NCI-H446 treated with DMSO at 0.1 percent for 48 hours (cell line): ENCODE results near the gene KRT81.
"Not testable (repeated sequence)": the region's sequence is repeated elsewhere in the genome, so short reads cannot be mapped to it uniquely, and the experiment has no call there.

ENCODE experiments used
- DNase-seq: peaks from one replicate; lab custom pipeline; 2025; lab: John Stamatoyannopoulos, UW

The KRT81 gene

DNA sequence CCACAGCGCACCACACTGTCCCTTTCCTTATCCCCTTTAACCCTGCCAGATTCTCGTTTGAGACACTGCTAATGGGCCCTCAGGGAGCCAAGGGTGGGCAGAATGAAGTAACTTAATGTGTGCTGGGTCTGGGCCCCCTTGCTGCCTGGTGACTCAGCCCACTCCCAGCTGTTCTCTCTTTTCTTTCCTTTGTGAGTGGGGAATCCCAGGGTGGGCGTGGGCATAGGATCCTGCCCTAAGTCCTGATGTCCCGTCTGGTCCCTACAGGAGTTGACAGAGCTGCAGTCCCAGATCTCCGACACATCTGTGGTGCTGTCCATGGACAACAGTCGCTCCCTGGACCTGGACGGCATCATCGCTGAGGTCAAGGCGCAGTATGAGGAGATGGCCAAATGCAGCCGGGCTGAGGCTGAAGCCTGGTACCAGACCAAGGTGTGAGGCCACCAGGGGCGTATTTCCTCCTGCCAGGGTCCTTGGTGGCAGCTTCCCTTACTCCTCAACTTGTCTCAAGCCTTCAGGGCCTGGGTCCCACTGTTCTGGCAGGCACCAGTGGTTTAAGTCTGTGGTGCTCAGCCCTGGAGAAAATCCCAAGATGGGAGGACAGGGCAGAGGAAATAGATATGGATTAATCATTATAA is 50.0 kb downstream of the KRT81 start:
- DNase-seq, result no peak

GRCh38 chr12:52240247-52240646 is 51.1 kb downstream of the KRT81 start:
- DNase-seq, result not testable (repeated sequence)

GRCh38 chr12:52239767-52240166 is 51.6 kb downstream of the KRT81 start:
- no peak for DNase-seq

DNA sequence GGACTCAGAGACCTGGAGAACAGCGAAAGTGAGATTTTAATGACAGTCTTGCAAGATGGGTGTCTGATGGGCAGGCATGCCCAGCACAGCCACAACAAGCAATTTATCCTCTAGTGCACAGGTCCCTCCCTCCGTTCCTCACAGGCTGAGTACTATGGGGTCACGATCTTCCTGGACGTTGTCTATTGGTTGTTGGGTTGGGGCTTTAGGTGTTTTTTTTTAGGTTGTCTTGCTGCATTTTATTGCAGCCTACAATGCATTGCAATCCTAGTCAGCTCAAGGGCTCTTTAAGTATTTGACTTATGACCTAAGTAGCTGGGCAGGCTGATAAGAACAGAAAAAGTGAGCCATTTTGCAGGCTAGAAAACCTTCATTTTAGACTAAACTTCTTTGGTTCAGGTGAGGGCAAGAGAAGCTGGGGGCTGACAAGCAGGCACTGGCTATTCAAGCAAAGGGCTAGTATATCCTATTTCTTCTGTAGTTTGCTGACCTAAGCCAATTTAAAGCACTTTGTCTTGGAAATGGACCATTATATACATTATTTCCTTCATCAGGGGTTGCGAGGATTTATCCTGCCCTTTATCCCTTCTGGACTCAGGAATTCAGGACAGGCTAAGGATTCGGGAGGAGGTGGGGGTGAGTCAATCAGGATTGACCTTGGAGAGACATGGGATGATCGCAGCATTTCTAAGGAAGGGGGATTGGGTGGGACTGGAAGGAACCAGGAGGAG is 52.3 kb downstream of the KRT81 start:
- DNase-seq, result no peak

DNA sequence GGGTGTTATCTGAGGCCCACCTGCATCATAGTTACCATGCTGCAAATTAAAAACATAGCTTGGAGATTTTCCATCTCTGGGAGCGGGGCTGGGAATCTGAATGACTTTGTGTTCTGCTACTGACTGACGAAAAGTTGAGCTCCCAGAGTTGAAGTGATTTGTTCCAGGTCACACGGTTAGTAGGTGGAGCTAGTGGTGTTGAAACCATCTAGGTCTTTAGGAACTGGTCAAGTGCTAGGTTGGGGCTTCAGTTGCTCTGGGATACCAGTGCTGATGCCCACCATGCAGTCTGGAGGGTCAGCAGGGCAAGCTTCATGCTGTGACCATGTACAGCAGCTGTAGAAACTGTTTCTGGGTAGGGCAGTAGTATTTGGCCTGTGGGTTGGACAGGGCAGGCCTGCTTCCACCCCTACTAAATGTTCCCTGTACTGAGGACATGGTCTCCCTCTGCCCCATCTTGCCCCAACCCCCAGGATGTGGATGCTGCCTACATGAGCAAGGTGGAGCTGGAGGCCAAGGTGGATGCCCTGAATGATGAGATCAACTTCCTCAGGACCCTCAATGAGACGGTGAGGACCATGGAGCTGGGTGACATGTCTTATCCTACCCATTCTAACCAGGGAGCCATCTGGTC is 53.0 kb downstream of the KRT81 start:
- no peak for DNase-seq

DNA sequence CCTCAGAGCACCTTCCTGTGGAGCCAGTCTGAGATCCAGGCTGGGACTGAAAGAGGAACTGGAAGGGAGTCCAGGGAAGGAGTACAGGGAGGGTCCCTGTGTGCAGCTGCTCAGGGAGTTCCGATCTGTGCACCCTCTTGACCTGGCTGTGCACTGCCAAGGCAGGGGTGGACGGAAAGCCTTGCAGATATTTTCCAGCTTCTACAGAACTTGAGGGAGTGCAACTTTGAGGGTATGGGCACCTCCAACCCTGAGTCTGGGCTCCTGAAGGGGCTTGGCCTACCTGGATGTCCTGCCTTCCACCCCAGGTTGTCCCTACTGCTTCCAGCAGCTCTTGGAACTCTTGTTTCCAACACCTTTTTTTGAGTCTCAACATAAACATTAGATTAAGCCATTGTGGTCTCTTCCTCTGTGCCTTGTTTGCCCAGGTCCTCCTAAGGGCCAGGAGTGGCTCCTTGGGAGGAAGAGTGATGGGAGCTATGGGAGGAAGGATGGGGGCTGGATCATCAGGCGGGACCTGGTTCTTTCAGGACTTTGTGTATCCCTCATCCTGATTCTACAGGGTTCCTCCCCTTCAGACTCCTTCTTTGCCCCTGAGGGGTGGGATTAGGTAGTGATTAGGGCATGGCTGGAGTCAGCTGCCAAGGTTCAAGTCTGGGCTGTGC is 54.8 kb downstream of the KRT81 start:
- DNase-seq, result no peak
